Measurements from ENCODE around the gene ASB2. TPM values are rescaled to one million over a fixed set of nuclear protein-coding genes. Genes with fewer than 3 reads are reported as not detected.

The ASB2 gene
- total RNA-seq, 2 donors from 2014 or later = 115 to 187 TPM

DNA sequence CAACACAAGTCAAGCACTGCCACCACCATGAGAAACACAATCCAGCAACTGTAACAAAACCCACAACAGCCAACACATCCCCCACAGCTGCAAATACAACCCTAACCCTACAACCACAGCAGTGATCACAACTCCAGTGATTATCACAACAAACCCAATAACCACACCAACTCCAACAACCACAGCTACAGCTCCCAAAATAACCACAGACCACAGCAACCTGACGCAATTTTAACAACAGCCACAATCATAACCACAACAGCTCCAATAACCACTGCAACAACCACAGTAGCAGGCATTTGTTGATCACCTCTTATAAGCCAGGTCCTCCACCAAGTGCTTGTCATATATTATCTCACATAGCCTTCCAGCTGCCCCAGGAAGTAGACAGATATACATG, 91.4 kb downstream of the ASB2 start:
- Histone ChIP-seq H3K36me3 (no peaks in the 10 kb centered on the region), H3K4me1 (peaks cover 0 to 7% of the 10 kb centered on the region in 2 donors), H3K27me3 (no peaks in the 10 kb centered on the region), H3K27ac (no peak overlapping the region), H3K9me3 (peaks cover 0 to 7% of the 10 kb centered on the region in 2 donors), H3K4me3 (no peak overlapping the region)
- DNase-seq (ENCODE audit: low spot score) = no peak
- TF ChIP-seq, protein P1, sequence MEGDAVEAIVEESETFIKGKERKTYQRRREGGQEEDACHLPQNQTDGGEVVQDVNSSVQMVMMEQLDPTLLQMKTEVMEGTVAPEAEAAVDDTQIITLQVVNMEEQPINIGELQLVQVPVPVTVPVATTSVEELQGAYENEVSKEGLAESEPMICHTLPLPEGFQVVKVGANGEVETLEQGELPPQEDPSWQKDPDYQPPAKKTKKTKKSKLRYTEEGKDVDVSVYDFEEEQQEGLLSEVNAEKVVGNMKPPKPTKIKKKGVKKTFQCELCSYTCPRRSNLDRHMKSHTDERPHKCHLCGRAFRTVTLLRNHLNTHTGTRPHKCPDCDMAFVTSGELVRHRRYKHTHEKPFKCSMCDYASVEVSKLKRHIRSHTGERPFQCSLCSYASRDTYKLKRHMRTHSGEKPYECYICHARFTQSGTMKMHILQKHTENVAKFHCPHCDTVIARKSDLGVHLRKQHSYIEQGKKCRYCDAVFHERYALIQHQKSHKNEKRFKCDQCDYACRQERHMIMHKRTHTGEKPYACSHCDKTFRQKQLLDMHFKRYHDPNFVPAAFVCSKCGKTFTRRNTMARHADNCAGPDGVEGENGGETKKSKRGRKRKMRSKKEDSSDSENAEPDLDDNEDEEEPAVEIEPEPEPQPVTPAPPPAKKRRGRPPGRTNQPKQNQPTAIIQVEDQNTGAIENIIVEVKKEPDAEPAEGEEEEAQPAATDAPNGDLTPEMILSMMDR (IDR thresholded peaks at IDR 0.05) = no peak

Small RNA genes within 50 kb of the gene (microRNA-seq; reads per million reads assigned to microRNA genes)
- gene MIR4506 (ENCODE audit: borderline number of aligned reads in 2 of 2, borderline replicate concordance in 1 of 2) = 0 to 0.71 reads per million in 2 donors

Other genes with a start within 250 kb of the ASB2 start
- 1 to 10 TPM; 2.2 to 4.1 TPM for gene PRIMA1, start 188.1 kb downstream of the ASB2 start, total RNA-seq
- not detected for gene FAM181A, start 49.2 kb downstream of the ASB2 start, total RNA-seq
- gene CCDC197, start 20.7 kb upstream of the ASB2 start, total RNA-seq = not detected
- gene OTUB2, start 49.8 kb upstream of the ASB2 start, total RNA-seq = under 1 TPM; 0.43 to 0.48 TPM
- 100 to 1,000 TPM; 166 to 178 TPM for gene DDX24, start 104.6 kb upstream of the ASB2 start, total RNA-seq
- 10 to 100 TPM; 13.8 to 21.1 TPM for gene IFI27L1, start 104.7 kb upstream of the ASB2 start, total RNA-seq
- gene IFI27, start 134.2 kb upstream of the ASB2 start, total RNA-seq = 100 to 1,000 TPM; 140 to 229 TPM
- 10 to 100 TPM; 42.9 to 85.1 TPM for gene IFI27L2, start 153.0 kb upstream of the ASB2 start, total RNA-seq
- gene PPP4R4, start 197.8 kb upstream of the ASB2 start, total RNA-seq = under 1 TPM; 0.22 to 0.75 TPM